ENCODE data around the gene OR2A2. TPM values are rescaled to one million over a fixed set of nuclear protein-coding genes. Genes with fewer than 3 reads are reported as not detected.

Gene OR2A2
- total and polyA plus RNA-seq, 9 of the 15 experiments (the other 6 are each of a cell fraction or from before 2014, with no cell fraction given): not detected

- TF ChIP-seq, protein P1, sequence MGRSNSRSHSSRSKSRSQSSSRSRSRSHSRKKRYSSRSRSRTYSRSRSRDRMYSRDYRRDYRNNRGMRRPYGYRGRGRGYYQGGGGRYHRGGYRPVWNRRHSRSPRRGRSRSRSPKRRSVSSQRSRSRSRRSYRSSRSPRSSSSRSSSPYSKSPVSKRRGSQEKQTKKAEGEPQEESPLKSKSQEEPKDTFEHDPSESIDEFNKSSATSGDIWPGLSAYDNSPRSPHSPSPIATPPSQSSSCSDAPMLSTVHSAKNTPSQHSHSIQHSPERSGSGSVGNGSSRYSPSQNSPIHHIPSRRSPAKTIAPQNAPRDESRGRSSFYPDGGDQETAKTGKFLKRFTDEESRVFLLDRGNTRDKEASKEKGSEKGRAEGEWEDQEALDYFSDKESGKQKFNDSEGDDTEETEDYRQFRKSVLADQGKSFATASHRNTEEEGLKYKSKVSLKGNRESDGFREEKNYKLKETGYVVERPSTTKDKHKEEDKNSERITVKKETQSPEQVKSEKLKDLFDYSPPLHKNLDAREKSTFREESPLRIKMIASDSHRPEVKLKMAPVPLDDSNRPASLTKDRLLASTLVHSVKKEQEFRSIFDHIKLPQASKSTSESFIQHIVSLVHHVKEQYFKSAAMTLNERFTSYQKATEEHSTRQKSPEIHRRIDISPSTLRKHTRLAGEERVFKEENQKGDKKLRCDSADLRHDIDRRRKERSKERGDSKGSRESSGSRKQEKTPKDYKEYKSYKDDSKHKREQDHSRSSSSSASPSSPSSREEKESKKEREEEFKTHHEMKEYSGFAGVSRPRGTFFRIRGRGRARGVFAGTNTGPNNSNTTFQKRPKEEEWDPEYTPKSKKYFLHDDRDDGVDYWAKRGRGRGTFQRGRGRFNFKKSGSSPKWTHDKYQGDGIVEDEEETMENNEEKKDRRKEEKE (IDR thresholded peaks at IDR 0.05; ENCODE audit: borderline replicate concordance in 1 of 2, control insufficient read depth in 1 of 2, low read depth in 2 of 2, low read length in 1 of 2): no peak
Observed at GRCh38 chr7:144090667-144091066, 18.7 kb upstream of the OR2A2 start (continued).

- BruUV-seq (replicated peaks): no TSS peak
- Histone ChIP-seq H3K9me3 (replicated peaks; ENCODE audit: control insufficient read depth, insufficient read depth, low read depth, low read length) (no peaks in the 10 kb centered on the region), H3K36me3 (ENCODE audit: control insufficient read depth, insufficient read depth, low read length) (no peaks in the 10 kb centered on the region), H3K79me2 (ENCODE audit: control insufficient read depth, insufficient read depth, low read length) (no peaks in the 10 kb centered on the region), H3K4me2 (ENCODE audit: insufficient read depth, low read length) (no peak overlapping the region), H3K9me1 (ENCODE audit: control insufficient read depth, insufficient read depth, low read length) (no peaks in the 10 kb centered on the region), H3K9ac (ENCODE audit: insufficient read depth in 1 of 2, low read depth in 2 of 2, low read length in 2 of 2) (no peak overlapping the region), H4K20me1 (replicated peaks; ENCODE audit: control insufficient read depth, insufficient read depth, low read length) (no peaks in the 10 kb centered on the region), H3K4me1 (replicated peaks in 1 of 2; ENCODE audit: control insufficient read depth in 2 of 2, insufficient read depth in 2 of 2, low read length in 2 of 2) (no peaks in the 10 kb centered on the region), H3K4me3 (no peak overlapping the region), H3K27ac (ENCODE audit: extremely low read depth, low read depth, low read length) (no peak overlapping the region), H2AFZ (ENCODE audit: low read depth, low read length) (no peak overlapping the region), H3K27me3 (ENCODE audit: control insufficient read depth in 2 of 2, insufficient read depth in 2 of 2, low read length in 2 of 2) (no peaks in the 10 kb centered on the region)
- intact Hi-C loops (cut with micrococcal nuclease) (loop anchor here (10.0 kb wide), 1 partner anchor 56 kb away; no protein-coding TSS in a partner anchor), in situ Hi-C loops (cut with MboI) (no loop called here)
- CTCF ChIA-PET (ENCODE audit: low intra/inter-chr PET ratio): interaction anchor here (0.6 kb wide), 1 partner anchor 771 kb away, joined by 3 read pairs; no protein-coding TSS in a partner anchor
- POLR2A ChIA-PET: interaction anchor here (1.0 kb wide), 1 partner anchor 79 kb away, joined by 3 read pairs; no protein-coding TSS in a partner anchor
- FAIRE-seq (no peak), ATAC-seq (no peak), DNase-seq (ENCODE audit: extremely low read depth in 1 of 4, low spot score in 3 of 4) (no peak)
- TF ChIP-seq ZNF512 (tag; IDR thresholded peaks at IDR 0.05) (peak; percentile 92), PRMT5 (CRISPR knock-in tag; IDR thresholded peaks at IDR 0.05) (no peak), MBD2 (IDR thresholded peaks at IDR 0.05; ENCODE audit: borderline replicate concordance, low read depth) (no peak)
- TF ChIP-seq, protein P2, sequence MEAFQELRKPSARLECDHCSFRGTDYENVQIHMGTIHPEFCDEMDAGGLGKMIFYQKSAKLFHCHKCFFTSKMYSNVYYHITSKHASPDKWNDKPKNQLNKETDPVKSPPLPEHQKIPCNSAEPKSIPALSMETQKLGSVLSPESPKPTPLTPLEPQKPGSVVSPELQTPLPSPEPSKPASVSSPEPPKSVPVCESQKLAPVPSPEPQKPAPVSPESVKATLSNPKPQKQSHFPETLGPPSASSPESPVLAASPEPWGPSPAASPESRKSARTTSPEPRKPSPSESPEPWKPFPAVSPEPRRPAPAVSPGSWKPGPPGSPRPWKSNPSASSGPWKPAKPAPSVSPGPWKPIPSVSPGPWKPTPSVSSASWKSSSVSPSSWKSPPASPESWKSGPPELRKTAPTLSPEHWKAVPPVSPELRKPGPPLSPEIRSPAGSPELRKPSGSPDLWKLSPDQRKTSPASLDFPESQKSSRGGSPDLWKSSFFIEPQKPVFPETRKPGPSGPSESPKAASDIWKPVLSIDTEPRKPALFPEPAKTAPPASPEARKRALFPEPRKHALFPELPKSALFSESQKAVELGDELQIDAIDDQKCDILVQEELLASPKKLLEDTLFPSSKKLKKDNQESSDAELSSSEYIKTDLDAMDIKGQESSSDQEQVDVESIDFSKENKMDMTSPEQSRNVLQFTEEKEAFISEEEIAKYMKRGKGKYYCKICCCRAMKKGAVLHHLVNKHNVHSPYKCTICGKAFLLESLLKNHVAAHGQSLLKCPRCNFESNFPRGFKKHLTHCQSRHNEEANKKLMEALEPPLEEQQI (IDR thresholded peaks at IDR 0.05): 0 out of 2 replicates have a peak, but pooled peaks have one; percentile 29
Observed at GRCh38 chr7:144098776-144099175, 10.6 kb upstream of the OR2A2 start.

Measured in K562 (cell line).